ENCODE measurements around the gene CDH16. TPM values are rescaled to one million over a fixed set of nuclear protein-coding genes. Genes with fewer than 3 reads are reported as not detected.

Gene CDH16
- total and polyA plus RNA-seq, 2 donors (not counting 3 experiments of a cell fraction or from before 2014, with no cell fraction given): not detected

DNA sequence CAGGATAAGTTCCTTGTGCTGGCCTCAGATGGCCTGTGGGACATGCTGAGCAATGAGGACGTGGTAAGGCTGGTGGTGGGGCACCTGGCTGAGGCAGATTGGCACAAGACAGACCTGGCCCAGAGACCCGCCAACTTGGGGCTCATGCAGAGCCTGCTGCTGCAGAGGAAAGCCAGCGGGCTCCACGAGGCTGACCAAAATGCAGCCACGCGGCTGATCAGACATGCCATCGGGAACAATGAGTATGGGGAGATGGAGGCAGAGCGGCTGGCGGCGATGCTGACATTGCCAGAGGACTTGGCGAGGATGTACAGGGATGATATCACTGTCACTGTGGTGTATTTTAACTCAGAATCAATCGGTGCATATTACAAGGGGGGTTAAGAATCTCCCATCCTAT, 33.2 kb downstream of the CDH16 start:
- H3K79me2 ChIP-seq (ENCODE audit: control insufficient read depth, insufficient read depth, low read length): no peaks in the 10 kb centered on the region
- H3K36me3 ChIP-seq (ENCODE audit: control insufficient read depth in 2 of 2, extremely low read depth in 1 of 2, insufficient read depth in 2 of 2, low read length in 2 of 2): peaks cover 3 to 9% of the 10 kb centered on the region in 2 experiments
- TF ChIP-seq CTCF (IDR thresholded peaks at IDR 0.05; ENCODE audit: extremely low read depth in 1 of 2, insufficient read depth in 1 of 2, low read depth in 1 of 2, low read length in 2 of 2) (no peak), POLR2A (IDR thresholded peaks at IDR 0.05; ENCODE audit: low read depth, low read length) (no peak), MYC (IDR thresholded peaks at IDR 0.05; ENCODE audit: low read depth, low read length) (no peak), POLR2AphosphoS5 (IDR thresholded peaks at IDR 0.05; ENCODE audit: insufficient read depth, low read depth, low read length) (no peak), FOS (IDR thresholded peaks at IDR 0.05; ENCODE audit: borderline replicate concordance, insufficient read depth, low read length) (no peak), JUN (IDR thresholded peaks at IDR 0.05; ENCODE audit: borderline replicate concordance, insufficient read depth, insufficient read length, low read depth) (no peak), GATA2 (IDR thresholded peaks at IDR 0.05; ENCODE audit: insufficient read depth, insufficient read length, low read depth, low read length) (no peak), EZH2 (IDR thresholded peaks at IDR 0.05; ENCODE audit: borderline replicate concordance, low read depth, low read length, severe bottlenecking) (no peak)
- TF ChIP-seq, protein P1, sequence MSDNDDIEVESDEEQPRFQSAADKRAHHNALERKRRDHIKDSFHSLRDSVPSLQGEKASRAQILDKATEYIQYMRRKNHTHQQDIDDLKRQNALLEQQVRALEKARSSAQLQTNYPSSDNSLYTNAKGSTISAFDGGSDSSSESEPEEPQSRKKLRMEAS (IDR thresholded peaks at IDR 0.05; ENCODE audit: insufficient read depth, insufficient read length): no peak
- CTCF ChIA-PET: interaction anchor here (1.2 to 1.3 kb wide), 3 partner anchors 18 to 60 kb away, joined by 3 to 4 read pairs (median 4); no protein-coding TSS in a partner anchor
- H3K9me3 ChIP-seq (replicated peaks; ENCODE audit: control insufficient read depth, insufficient read depth, low read length): no peaks in the 10 kb centered on the region
- FAIRE-seq (no peak), DNase-seq (ENCODE audit: low read depth, low spot score) (no peak)
- peaks cover 4% of the 10 kb centered on the region for H3K4me1 ChIP-seq (ENCODE audit: control insufficient read depth, extremely low read depth, insufficient read depth, low read length)
- H3K9me1 ChIP-seq (replicated peaks; ENCODE audit: control insufficient read depth, extremely low read depth, insufficient read depth, low read length): no peaks in the 10 kb centered on the region
- H3K4me3 ChIP-seq (replicated peaks in 1 of 3; ENCODE audit: insufficient read depth in 1 of 3, low read depth in 1 of 3, low read length in 3 of 3): no peak overlapping the region
- dilution Hi-C loops (cut with MboI; ENCODE audit: extremely low pct_ligation_motif_present, low sequenced_read_pairs) (no loop called here), intact Hi-C loops (cut with micrococcal nuclease) (no loop called here)
- peaks cover 4% of the 10 kb centered on the region for H4K20me1 ChIP-seq (replicated peaks; ENCODE audit: control insufficient read depth, extremely low read depth, insufficient read depth, low read length)
- no peak overlapping the region for H3K27ac ChIP-seq (ENCODE audit: insufficient read depth, low read depth, low read length)
- no peak overlapping the region for H2AFZ ChIP-seq (ENCODE audit: low read depth, low read length)
- H3K4me2 ChIP-seq (ENCODE audit: insufficient read depth, low read length): no peak overlapping the region
- POLR2A ChIA-PET: no interaction called here
- H3K9ac ChIP-seq (replicated peaks; ENCODE audit: extremely low read depth, insufficient read depth, low read length): no peak overlapping the region
- BruUV-seq (replicated peaks): no TSS peak
- H3K27me3 ChIP-seq (ENCODE audit: control insufficient read depth in 2 of 2, insufficient read depth in 2 of 2, low read length in 2 of 2): no peaks in the 10 kb centered on the region
